HepG2 (cell line): ENCODE data around the gene PDS5B. TPM values are rescaled to one million over a fixed set of nuclear protein-coding genes. Genes with fewer than 3 reads are reported as not detected.

Source experiments
- ATF5 ChIP-seq: sonication (generic); formaldehyde crosslinking; IDR thresholded peaks from 2 replicates; pipeline ENCODE4 v1.4.0; 2020; ENCODE audit warnings: mild to moderate bottlenecking, low read depth, missing genetic modification reagents
- CAMTA2 ChIP-seq: sonication (generic); formaldehyde crosslinking; IDR thresholded peaks from 2 replicates; pipeline ENCODE4 v1.4.0; 2020; ENCODE audit warnings: mild to moderate bottlenecking, missing genetic modification reagents, borderline replicate concordance
- DZIP1 ChIP-seq: sonication (generic); formaldehyde crosslinking; IDR thresholded peaks from 2 replicates; pipeline ENCODE4 v1.5.0; 2020; ENCODE audit warnings: mild to moderate bottlenecking, missing genetic modification reagents
- GZF1 ChIP-seq: sonication (generic); formaldehyde crosslinking; IDR thresholded peaks from 2 replicates; pipeline ENCODE4 v1.5.1; 2020; ENCODE audit warnings: mild to moderate bottlenecking, missing genetic modification reagents
- HMGXB4 ChIP-seq, 2 experiments: sonication (generic) in 1 of 2; formaldehyde crosslinking in 1 of 2; IDR thresholded peaks; 2 replicates each; pipeline versions ENCODE4 v1.4.0 to v1.6.1; 2018 to 2020; ENCODE audit warnings: missing genetic modification reagents in 2 of 2, borderline replicate concordance in 1 of 2, low read depth in 1 of 2, mild to moderate bottlenecking in 1 of 2, missing biosample characterization in 1 of 2
- NKX3-1 ChIP-seq: sonication (generic); formaldehyde crosslinking; IDR thresholded peaks from 2 replicates; pipeline ENCODE4 v1.5.0; 2020; ENCODE audit warnings: missing genetic modification reagents
- PRDM15 ChIP-seq: sonication (generic); formaldehyde crosslinking; IDR thresholded peaks from 2 replicates; pipeline ENCODE4 v1.4.0; 2020; ENCODE audit warnings: missing genetic modification reagents
- SP1 ChIP-seq, 2 experiments: fragments of 450-650 bp in 1 of 2; sonication (generic) in 1 of 2; formaldehyde crosslinking in 1 of 2; IDR thresholded peaks; 2 replicates each; pipeline versions ENCODE4 v1.4.0 to v1.6.1; 2016 to 2020; ENCODE audit warnings: missing genetic modification reagents in 1 of 2
- THRA ChIP-seq: sonication (generic); formaldehyde crosslinking; IDR thresholded peaks from 2 replicates; pipeline ENCODE4 v1.4.0; 2020; ENCODE audit warnings: missing genetic modification reagents, borderline replicate concordance
- ZBTB37 ChIP-seq: sonication (generic); formaldehyde crosslinking; IDR thresholded peaks from 2 replicates; pipeline ENCODE4 v1.4.0; 2020; ENCODE audit warnings: mild to moderate bottlenecking, missing genetic modification reagents
- ZBTB7A ChIP-seq: sonication (generic); formaldehyde crosslinking; IDR thresholded peaks from 2 replicates; pipeline ENCODE4 v1.8.0; 2022; ENCODE audit warnings: mild to moderate bottlenecking, missing genetic modification reagents
- ZNF296 ChIP-seq: sonication (generic); formaldehyde crosslinking; conservative IDR thresholded peaks from 2 replicates; pipeline ENCODE4 v1.5.0; 2020; ENCODE audit warnings: mild to moderate bottlenecking, missing genetic modification reagents
- polyA plus RNA-seq, 8 experiments: library from polyadenylated mRNA; depleted of rRNA in 3 of 8; stranded (reverse) in 7 of 8; unstranded in 1 of 8; fragments of >200 nt; fragmentation: Illumina TruSeq in 4 of 8; extraction: Trizol in 4 of 8; gene quantifications; 2 replicates each; pipeline versions ENCODE4 v1.2.1 to v1.2.3, GENCODE V29; 2011 to 2016; ENCODE audit warnings: low read depth in 4 of 8, missing spikeins in 1 of 8, mixed read lengths in 1 of 8; ENCODE audit not compliant: insufficient read depth in 1 of 8
- total RNA-seq, 5 experiments: library from RNA; depleted of rRNA; stranded (reverse); fragments of >200 nt; fragmentation: Illumina TruSeq; extraction: Trizol; gene quantifications; 2 replicates each; pipeline ENCODE4 v1.2.3, GENCODE V29; 2016; ENCODE audit warnings: low read depth in 1 of 5

PDS5B gene
- total and polyA plus RNA-seq, 2 of the 13 experiments (the other 11 are each of a cell fraction or from before 2014, with no cell fraction given): 5.8 to 24.6 TPM

- TF ChIP-seq PRDM15 (CRISPR knock-in tag) (no peak), GZF1 (CRISPR knock-in tag) (no peak), DZIP1 (CRISPR knock-in tag) (no peak), CAMTA2 (no peak), HMGXB4 (CRISPR knock-in tag; IDR thresholded peaks at IDR 0.05; ENCODE audit: borderline replicate concordance in 1 of 2, low read depth in 1 of 2) (no peak), ATF5 (CRISPR knock-in tag) (no peak), SP1 (IDR thresholded peaks at IDR 0.05) (no peak), SP1 (CRISPR knock-in tag; IDR thresholded peaks at IDR 0.05) (no peak), ZBTB37 (CRISPR knock-in tag) (no peak), THRA (no peak), ZBTB7A (CRISPR knock-in tag) (no peak), ZNF296 (CRISPR knock-in tag) (no peak), NKX3-1 (CRISPR knock-in tag) (no peak)
Measured at GRCh38 chr13:32733690-32734089, 147.4 kb downstream of the PDS5B start (continued).
